Endothelial cell of umbilical vein (primary cell): Measurements from ENCODE around the gene RSF1. TPM values are rescaled to one million over a fixed set of nuclear protein-coding genes. Genes with fewer than 3 reads are reported as not detected.

Experiments
- BruUV-seq: library from RNA; stranded (reverse); fragments of 400-500 nt; replicated peaks from 2 replicates; lab custom pipeline; 2021; lab: Mats Ljungman, UMichigan
- CTCF ChIA-PET: fragments of 300-600, 350-600 bp; sonication (Branson Sonifier 250); formaldehyde crosslinking; loops from one replicate; lab custom pipeline; 2021; ENCODE audit warnings: antibody characterized with exemption, inconsistent platforms; lab: Charles Lee
- POLR2A ChIA-PET: fragments of 300-600, 350-600 bp; sonication (Branson Sonifier 250); formaldehyde crosslinking; loops from one replicate; lab custom pipeline; 2021; ENCODE audit warnings: antibody characterized with exemption, inconsistent platforms; lab: Charles Lee
- DNase-seq: peaks from one replicate; pipeline ENCODE4 v3.0.0-alpha.2; 2011; ENCODE audit warnings: low read depth, low spot score
- FAIRE-seq: peaks from 2 replicates; lab custom pipeline; 2011; peaks lifted over from hg19 to GRCh38; lab: Jason Lieb, UNC
- H2AFZ ChIP-seq: 2 replicates; pipeline ENCODE4 v1.6.0; 2012; ENCODE audit warnings: low read depth, low read length, control low read depth, inconsistent platforms
- H3K27ac ChIP-seq: 2 replicates; pipeline ENCODE4 v1.5.1; 2011; ENCODE audit warnings: low read depth, mild to moderate bottlenecking, control low read depth, low read length, moderate library complexity; ENCODE audit not compliant: insufficient read depth
- H3K27me3 ChIP-seq, 2 experiments: 2 replicates each; pipeline versions ENCODE4 v1.6.0 to v1.6.1; 2011; ENCODE audit warnings: low read length in 2 of 2, mixed read lengths in 1 of 2; ENCODE audit not compliant: control insufficient read depth in 2 of 2, insufficient read depth in 2 of 2
- H3K36me3 ChIP-seq, 2 experiments: 2 replicates in 1 of 2; 3 replicates in 1 of 2; pipeline ENCODE4 v1.5.1; 2011; ENCODE audit warnings: low read length in 2 of 2, mild to moderate bottlenecking in 1 of 2, moderate library complexity in 1 of 2; ENCODE audit not compliant: control insufficient read depth in 2 of 2, insufficient read depth in 2 of 2; ENCODE audit errors: extremely low read depth in 1 of 2
- H3K4me1 ChIP-seq: 3 replicates; pipeline ENCODE4 v1.5.1; 2011; ENCODE audit warnings: mild to moderate bottlenecking, low read length; ENCODE audit not compliant: control insufficient read depth, insufficient read depth; ENCODE audit errors: extremely low read depth
- H3K4me2 ChIP-seq: 2 replicates; pipeline ENCODE4 v1.6.1; 2011; ENCODE audit warnings: low read length, control low read depth, mixed read lengths; ENCODE audit not compliant: insufficient read depth
- H3K4me3 ChIP-seq, 3 experiments: fragments of 200-600 bp in 1 of 3; sonication (generic), shearing (Covaris generic) in 1 of 3; replicated peaks in 1 of 3; 2 replicates each; pipeline ENCODE4 v1.5.1; 2011 to 2016; ENCODE audit warnings: control low read depth in 3 of 3, low read length in 3 of 3, mild to moderate bottlenecking in 2 of 3, inconsistent platforms in 1 of 3, low read depth in 1 of 3, moderate library complexity in 1 of 3; ENCODE audit not compliant: insufficient read depth in 1 of 3
- H3K79me2 ChIP-seq: 2 replicates; pipeline ENCODE4 v1.6.0; 2012; ENCODE audit warnings: low read length, inconsistent platforms; ENCODE audit not compliant: control insufficient read depth, insufficient read depth
- H3K9ac ChIP-seq: replicated peaks from 2 replicates; pipeline ENCODE3; 2011; ENCODE audit warnings: low read length, control low read depth; ENCODE audit not compliant: insufficient read depth; ENCODE audit errors: extremely low read depth
- H3K9me1 ChIP-seq: replicated peaks from 3 replicates; pipeline ENCODE4 v1.6.0; 2011; ENCODE audit warnings: mild to moderate bottlenecking, low read length; ENCODE audit not compliant: control insufficient read depth, insufficient read depth; ENCODE audit errors: extremely low read depth
- H3K9me3 ChIP-seq: replicated peaks from 2 replicates; pipeline ENCODE4 v1.5.1; 2012; ENCODE audit warnings: low read length, inconsistent platforms; ENCODE audit not compliant: control insufficient read depth, insufficient read depth
- H4K20me1 ChIP-seq: replicated peaks from 2 replicates; pipeline ENCODE3; 2011; ENCODE audit warnings: mild to moderate bottlenecking, low read length; ENCODE audit not compliant: control insufficient read depth, insufficient read depth; ENCODE audit errors: extremely low read depth
- CTCF ChIP-seq, 2 donors: IDR thresholded peaks; 1 replicate in 1 of 2; 2 replicates in 1 of 2; pipeline ENCODE4 v1.5.1; 2011; ENCODE audit warnings: low read length in 2 of 2, mild to moderate bottlenecking in 2 of 2, moderate library complexity in 2 of 2, control low read depth in 1 of 2, inconsistent platforms in 1 of 2, low read depth in 1 of 2; ENCODE audit not compliant: insufficient read depth in 1 of 2; ENCODE audit errors: extremely low read depth in 1 of 2
- FOS ChIP-seq: IDR thresholded peaks from 2 replicates; pipeline ENCODE4 v1.6.1; 2011; ENCODE audit warnings: mild to moderate bottlenecking, low read length, moderate library complexity, borderline replicate concordance; ENCODE audit not compliant: insufficient read depth
- JUN ChIP-seq: IDR thresholded peaks from 2 replicates; pipeline ENCODE4 v1.6.1; 2011; ENCODE audit warnings: borderline replicate concordance, low read depth; ENCODE audit not compliant: insufficient read length, insufficient read depth
- MAX ChIP-seq: IDR thresholded peaks from 2 replicates; pipeline ENCODE4 v1.6.1; 2011; ENCODE audit not compliant: insufficient read depth, insufficient read length
- MYC ChIP-seq: IDR thresholded peaks from one replicate; pipeline ENCODE4 v1.6.1; 2011; ENCODE audit warnings: mild to moderate bottlenecking, low read depth, low read length
- POLR2A ChIP-seq: IDR thresholded peaks from 2 replicates; pipeline ENCODE4 v1.6.1; 2012; ENCODE audit warnings: low read depth, mild to moderate bottlenecking, control low read depth, low read length
- dilution Hi-C: fragments of 300-500 bp; cut with MboI; formaldehyde crosslinking; loops from one replicate; pipeline ENCODE4 v1.15.0; 2019; ENCODE audit warnings: low sequenced_read_pairs; ENCODE audit not compliant: extremely low pct_ligation_motif_present
- intact Hi-C: fragments of 100-400 bp; cut with micrococcal nuclease; formaldehyde crosslinking; loops from one replicate; pipeline ENCODE4 v1.10.0; 2022
- polyA plus RNA-seq, 4 experiments: library from polyadenylated mRNA; depleted of rRNA in 3 of 4; stranded (reverse) in 3 of 4; unstranded in 1 of 4; fragments of >200 nt; gene quantifications; 2 replicates each; pipeline versions ENCODE4 v1.2.1 to v1.2.3, GENCODE V29; 2011 to 2012; ENCODE audit warnings: missing spikeins in 1 of 4
- total RNA-seq: library from RNA; stranded (reverse); gene quantifications from 2 replicates; pipeline ENCODE4 v1.2.3, GENCODE V29; 2021

The RSF1 gene
- total and polyA plus RNA-seq, 2 donors (not counting 3 experiments of a cell fraction or from before 2014, with no cell fraction given): 10.0 to 55.1 TPM

GRCh38 chr11:77658213-77659013 lies 162.1 kb downstream of the RSF1 start:
- H3K36me3 ChIP-seq: no peaks in the 10 kb centered on the region
- H3K27me3 ChIP-seq: no peaks in the 10 kb centered on the region
- H3K9ac ChIP-seq: no peak overlapping the region
- CTCF ChIA-PET: interaction anchor here (1.2 to 2.0 kb wide), 2 partner anchors 9 to 388 kb away, joined by 5 to 6 read pairs; no protein-coding TSS in a partner anchor
- H2AFZ ChIP-seq: no peak overlapping the region
- H3K4me3 ChIP-seq: no peak overlapping the region
- BruUV-seq: no TSS peak
- H3K9me1 ChIP-seq: no peaks in the 10 kb centered on the region
- dilution Hi-C loops (no loop called here), intact Hi-C loops (no loop called here)
- peak; percentile 6 for DNase-seq
- TF ChIP-seq MYC (no peak), CTCF (IDR thresholded peaks at IDR 0.05; ENCODE audit: extremely low read depth in 1 of 2, insufficient read depth in 1 of 2, low read depth in 1 of 2, low read length in 2 of 2) (no peak), FOS (no peak), POLR2A (no peak), MAX (no peak), JUN (no peak)
- no peak overlapping the region for H3K4me2 ChIP-seq
- no peaks in the 10 kb centered on the region for H3K9me3 ChIP-seq
- H4K20me1 ChIP-seq: no peaks in the 10 kb centered on the region
- no peak for FAIRE-seq
- H3K27ac ChIP-seq: no peak overlapping the region
- H3K79me2 ChIP-seq: no peaks in the 10 kb centered on the region
- H3K4me1 ChIP-seq: no peaks in the 10 kb centered on the region
- POLR2A ChIA-PET: interaction anchor here (0.6 kb wide), 1 partner anchor 47 kb away, joined by 3 read pairs; no protein-coding TSS in a partner anchor
